Measurements from ENCODE around the gene OR10H4. TPM values are rescaled to one million over a fixed set of nuclear protein-coding genes. Genes with fewer than 3 reads are reported as not detected.

Gene OR10H4
- total and polyA plus RNA-seq, 9 of the 15 experiments (the other 6 are each of a cell fraction or from before 2014, with no cell fraction given), result not detected

DNA sequence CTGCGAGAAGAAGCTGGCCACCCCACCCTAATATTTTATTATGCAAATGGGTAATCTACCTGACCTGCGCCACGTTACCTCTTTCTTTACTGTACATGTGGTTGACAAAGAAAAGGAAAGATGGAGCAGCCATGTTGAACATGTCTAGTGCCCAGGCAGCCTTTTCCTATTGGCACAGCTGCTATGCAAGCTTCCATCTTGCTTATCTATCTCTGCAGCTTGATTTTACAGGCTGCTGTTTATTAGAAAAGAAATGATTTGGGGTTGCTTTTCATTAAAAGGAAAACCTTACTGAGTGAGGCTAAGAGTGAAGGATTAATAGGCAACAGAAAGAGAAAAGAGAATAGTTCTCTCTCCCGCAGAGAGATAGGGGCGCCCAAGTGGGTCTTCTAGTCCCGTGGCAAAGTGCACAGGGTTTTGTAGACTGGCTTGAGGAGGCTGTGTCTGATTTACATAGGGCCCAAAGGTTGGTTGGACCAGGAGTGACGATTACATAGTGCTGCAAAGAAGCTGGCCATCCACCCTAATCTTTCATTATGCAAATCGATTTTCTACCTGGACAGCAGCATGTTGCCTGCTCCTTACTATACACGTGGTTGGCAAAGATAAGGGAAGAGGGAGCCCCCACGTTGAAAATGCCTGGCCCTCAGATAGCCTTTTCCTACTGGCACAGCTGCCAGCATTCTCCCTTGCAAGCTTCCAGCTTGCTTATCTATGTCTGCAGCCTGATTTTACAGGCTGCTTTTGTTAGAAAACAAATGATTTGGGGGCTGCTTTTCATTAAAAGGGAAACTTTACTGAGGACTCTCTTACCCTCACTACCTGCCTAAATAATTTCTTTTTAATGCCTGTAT is 28.3 kb downstream of the OR10H4 start:
- Histone ChIP-seq H3K4me2 (ENCODE audit: insufficient read depth, low read length) (no peak overlapping the region), H4K20me1 (replicated peaks; ENCODE audit: control insufficient read depth, insufficient read depth, low read length) (no peaks in the 10 kb centered on the region; the same call in 1 of the 2 replicates), H3K79me2 (ENCODE audit: control insufficient read depth, insufficient read depth, low read length) (no peaks in the 10 kb centered on the region), H3K4me1 (replicated peaks in 1 of 2; ENCODE audit: control insufficient read depth in 2 of 2, insufficient read depth in 2 of 2, low read length in 2 of 2) (no peaks in the 10 kb centered on the region), H3K9me3 (replicated peaks; ENCODE audit: control insufficient read depth, insufficient read depth, low read depth, low read length) (no peaks in the 10 kb centered on the region), H3K9me1 (ENCODE audit: control insufficient read depth, insufficient read depth, low read length) (no peaks in the 10 kb centered on the region), H3K4me3 (no peak overlapping the region), H2AFZ (ENCODE audit: low read depth, low read length) (no peak overlapping the region), H3K27me3 (ENCODE audit: control insufficient read depth in 2 of 2, insufficient read depth in 2 of 2, low read length in 2 of 2) (no peaks in the 10 kb centered on the region), H3K27ac (ENCODE audit: extremely low read depth, low read depth, low read length) (no peak overlapping the region), H3K36me3 (ENCODE audit: control insufficient read depth, insufficient read depth, low read length) (no peaks in the 10 kb centered on the region), H3K9ac (ENCODE audit: insufficient read depth in 1 of 2, low read depth in 2 of 2, low read length in 2 of 2) (no peak overlapping the region)
- intact Hi-C loops (cut with micrococcal nuclease) (no loop called here), in situ Hi-C loops (cut with MboI) (no loop called here)
- FAIRE-seq (no peak), DNase-seq (ENCODE audit: extremely low read depth in 1 of 4, low spot score in 3 of 4) (peak in 1 of 4 experiments; percentile 3), ATAC-seq (no peak)
- ChIA-PET POLR2A (interaction anchor here (0.6 kb wide), 1 partner anchor 427 kb away, joined by 3 read pairs; no protein-coding TSS in a partner anchor), CTCF (ENCODE audit: low intra/inter-chr PET ratio) (no interaction called here)
- WGBS (ENCODE audit: insufficient coverage, low coverage, missing lambda C conversion rate), result 0% methylated on average over 10 of the region's 10 CpGs
- BruUV-seq (replicated peaks), result no TSS peak
- TF ChIP-seq CBFA2T3 (IDR thresholded peaks at IDR 0.05) (peak; percentile 50), SOX6 (IDR thresholded peaks at IDR 0.05) (no peak), TAL1 (IDR thresholded peaks at IDR 0.05) (0 out of 2 replicates have a peak, but pooled peaks have one; percentile 18), JUND (IDR thresholded peaks at IDR 0.05; ENCODE audit: borderline replicate concordance, low read depth, low read length) (no peak), JUND (tag; IDR thresholded peaks at IDR 0.05; ENCODE audit: borderline replicate concordance, low read depth, low read length) (no peak)

DNA sequence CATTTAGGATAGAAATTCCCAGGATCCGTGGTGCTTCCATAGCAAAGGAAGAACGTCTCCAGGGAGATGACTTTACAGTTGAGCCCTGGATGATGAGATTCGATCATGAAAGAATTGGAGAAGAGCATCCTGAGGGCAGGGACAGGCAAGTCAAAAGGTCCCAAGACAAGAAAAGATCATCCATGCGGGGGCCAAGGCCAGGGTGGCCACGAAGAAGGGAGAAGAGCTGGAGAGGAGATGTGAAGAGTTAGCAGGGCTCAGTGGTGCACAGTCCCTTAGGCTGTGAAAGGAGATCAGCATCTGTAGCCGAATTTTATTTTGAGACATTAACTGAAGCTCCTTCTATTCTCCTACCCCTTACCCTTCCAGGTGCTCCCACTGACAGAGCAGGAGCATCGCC is 28.9 kb downstream of the OR10H4 start:
- Histone ChIP-seq H3K9me1 (ENCODE audit: control insufficient read depth, insufficient read depth, low read length) (no peaks in the 10 kb centered on the region), H3K27me3 (ENCODE audit: control insufficient read depth in 2 of 2, insufficient read depth in 2 of 2, low read length in 2 of 2) (no peaks in the 10 kb centered on the region), H4K20me1 (replicated peaks; ENCODE audit: control insufficient read depth, insufficient read depth, low read length) (no peaks in the 10 kb centered on the region; the same call in 1 of the 2 replicates), H3K36me3 (ENCODE audit: control insufficient read depth, insufficient read depth, low read length) (no peaks in the 10 kb centered on the region), H3K4me2 (ENCODE audit: insufficient read depth, low read length) (no peak overlapping the region), H3K4me3 (no peak overlapping the region), H3K9me3 (replicated peaks; ENCODE audit: control insufficient read depth, insufficient read depth, low read depth, low read length) (no peaks in the 10 kb centered on the region; the same call in 1 of the 2 replicates), H3K4me1 (replicated peaks in 1 of 2; ENCODE audit: control insufficient read depth in 2 of 2, insufficient read depth in 2 of 2, low read length in 2 of 2) (no peaks in the 10 kb centered on the region), H2AFZ (ENCODE audit: low read depth, low read length) (no peak overlapping the region), H3K79me2 (ENCODE audit: control insufficient read depth, insufficient read depth, low read length) (no peaks in the 10 kb centered on the region), H3K9ac (ENCODE audit: insufficient read depth in 1 of 2, low read depth in 2 of 2, low read length in 2 of 2) (no peak overlapping the region), H3K27ac (ENCODE audit: extremely low read depth, low read depth, low read length) (no peak overlapping the region)
- FAIRE-seq (no peak), ATAC-seq (no peak), DNase-seq (ENCODE audit: extremely low read depth in 1 of 4, low spot score in 3 of 4) (no peak)
- in situ Hi-C loops (cut with MboI) (no loop called here), intact Hi-C loops (cut with micrococcal nuclease) (no loop called here)
- BruUV-seq (replicated peaks), result no TSS peak
- CTCF ChIA-PET (ENCODE audit: low intra/inter-chr PET ratio), result no interaction called here
- WGBS (ENCODE audit: insufficient coverage, low coverage, missing lambda C conversion rate), result 1% methylated on average over 7 of the region's 7 CpGs
- TF ChIP-seq TCF7L2 (IDR thresholded peaks at IDR 0.05; ENCODE audit: low read depth, low read length), result no peak
- no peak for TF ChIP-seq TOE1 (IDR thresholded peaks at IDR 0.05; ENCODE audit: borderline replicate concordance)
- no peak for TF ChIP-seq TOE1 (CRISPR knock-in tag; IDR thresholded peaks at IDR 0.05; ENCODE audit: borderline replicate concordance, low read depth)
- no peak for TF ChIP-seq ZNF212 (CRISPR knock-in tag; IDR thresholded peaks at IDR 0.05)
- POLR2A ChIA-PET, result no interaction called here

Measured in K562 (cell line).